ENCODE measurements around the gene TEX19.
"Not testable (repeated sequence)": the region's sequence is repeated elsewhere in the genome, so short reads cannot be mapped to it uniquely, and the experiment has no call there.

The TEX19 gene

DNA sequence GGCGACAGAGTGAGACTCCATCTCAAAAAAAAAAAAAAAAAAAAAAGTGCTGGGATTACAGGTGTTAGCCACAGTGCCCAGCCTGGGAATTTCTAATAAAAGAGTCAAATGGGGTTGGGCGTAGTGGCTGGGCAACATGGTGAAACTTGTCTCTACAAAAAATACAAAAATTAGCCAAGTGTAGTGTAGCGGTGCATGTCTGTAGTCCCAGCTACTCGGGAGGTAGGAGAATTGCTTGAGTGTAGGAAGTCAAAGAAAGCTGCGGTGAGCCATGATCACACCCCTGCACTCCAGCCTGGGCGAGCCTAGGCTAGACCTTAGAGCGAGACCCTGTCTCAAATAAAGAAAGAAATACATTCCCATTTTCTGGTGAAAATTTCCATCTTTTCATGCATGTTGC lies 10.2 kb downstream of the TEX19 start:
- Histone ChIP-seq H3K36me3 (replicated peaks) (no peaks in the 10 kb centered on the region), H3K27me3 (ENCODE audit: low read depth) (no peaks in the 10 kb centered on the region), H3K4me3 (no peak overlapping the region), H3K4me1 (no peaks in the 10 kb centered on the region; the same call in 1 of the 2 replicates), H3K9me3 (no peaks in the 10 kb centered on the region)
- no peak for DNase-seq (ENCODE audit: low spot score in 2 of 2)
- in situ Hi-C loops (cut with MboI; ENCODE audit: low sequenced_read_pairs), result no loop called here

DNA sequence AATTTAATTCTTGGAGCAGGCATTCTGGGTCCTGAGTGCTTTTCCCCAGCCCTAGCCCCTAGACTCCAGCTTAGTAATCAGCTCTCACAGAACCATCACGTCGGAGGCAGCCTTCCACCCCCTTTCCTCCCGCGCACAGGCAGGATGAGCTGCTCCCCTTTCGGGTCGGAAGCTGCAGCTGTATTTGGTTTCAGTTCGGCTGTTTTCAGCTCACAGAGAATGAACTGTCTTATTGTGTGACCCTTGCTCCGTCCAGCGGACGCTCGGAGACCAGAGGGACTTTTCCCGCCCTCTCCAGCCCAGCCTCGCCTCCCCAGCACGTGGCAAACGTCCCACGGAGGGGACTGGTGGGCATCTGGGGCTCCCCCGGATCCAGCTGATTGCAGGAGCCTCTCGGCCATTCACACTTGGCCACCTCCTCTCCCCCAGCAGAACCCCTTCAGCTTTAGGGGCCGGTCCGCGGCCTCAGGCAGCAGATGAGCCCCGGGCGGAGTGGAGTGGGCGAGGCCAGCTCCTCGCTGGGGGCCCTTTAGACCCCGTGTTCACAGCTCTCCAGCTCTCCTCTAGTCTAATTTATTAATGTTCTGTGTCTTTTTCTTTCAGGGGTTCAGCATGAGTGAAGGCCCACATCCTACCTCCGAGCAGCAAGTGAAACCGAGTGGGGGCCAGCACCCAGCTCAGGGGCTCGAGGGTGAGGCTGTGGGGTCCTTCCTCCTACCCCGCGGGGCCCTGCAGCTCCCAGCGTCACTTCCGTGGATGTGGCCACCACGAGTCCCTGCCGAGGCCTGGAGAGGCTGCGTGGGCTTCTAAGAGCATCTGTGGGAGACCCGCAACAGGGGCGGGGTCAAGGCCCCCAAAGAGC lies 11.7 kb downstream of the TEX19 start:
- no peak for DNase-seq (ENCODE audit: low spot score in 2 of 2)
- Histone ChIP-seq H3K4me1 (no peaks in the 10 kb centered on the region; the same call in 1 of the 2 replicates), H3K36me3 (replicated peaks) (no peaks in the 10 kb centered on the region), H3K27me3 (ENCODE audit: low read depth) (no peaks in the 10 kb centered on the region), H3K4me3 (no peak overlapping the region), H3K9me3 (no peaks in the 10 kb centered on the region)
- in situ Hi-C loops (cut with MboI; ENCODE audit: low sequenced_read_pairs), result no loop called here

DNA sequence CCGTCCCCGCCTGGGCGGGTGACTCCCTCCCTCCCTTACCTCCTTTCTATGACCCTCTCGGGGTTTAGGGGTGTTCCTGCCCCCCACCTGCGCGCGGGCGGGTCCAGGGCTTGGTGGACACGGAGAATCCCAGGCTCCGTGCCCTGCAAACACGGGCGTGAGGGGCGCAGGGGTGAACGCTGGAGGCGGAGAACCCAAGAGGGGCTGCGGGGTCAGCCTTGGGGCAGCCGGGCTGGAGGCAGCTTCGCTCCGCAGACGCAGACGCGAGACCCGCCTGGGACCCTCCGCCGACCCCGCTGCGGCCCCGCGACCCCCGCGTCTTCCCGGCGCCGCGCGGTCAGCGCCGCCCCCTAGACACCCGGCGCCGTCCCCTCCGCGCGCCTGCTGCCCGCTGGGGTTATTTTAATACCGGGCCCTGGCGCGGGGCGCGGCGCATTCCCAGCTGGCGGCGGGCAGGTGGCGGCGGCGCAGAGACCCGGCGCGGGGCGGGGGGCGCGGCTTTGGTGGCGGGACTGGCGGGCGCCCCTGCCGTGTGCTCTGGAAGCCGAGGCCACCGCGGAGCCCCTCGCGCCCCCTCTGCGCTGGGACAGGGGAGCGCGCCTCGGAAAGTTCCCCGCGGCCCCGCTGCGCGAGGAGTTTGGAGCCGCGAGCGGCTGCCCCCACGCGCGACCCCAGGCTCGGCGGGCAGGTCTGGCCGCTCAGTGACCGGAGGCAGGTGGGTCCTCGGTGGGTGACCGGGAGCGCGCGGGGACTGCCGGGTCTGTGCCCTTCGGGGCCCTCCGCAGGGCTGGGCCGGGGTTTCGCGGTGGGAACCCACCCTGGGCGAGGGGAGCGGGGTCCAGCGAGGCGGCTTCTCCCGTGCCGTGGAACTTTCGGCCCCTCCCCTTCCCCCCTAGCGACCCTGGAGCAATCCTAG lies 12.5 kb downstream of the TEX19 start, which contains the start of gene UTS2R:
Gene UTS2R (plus strand): TSS at position 433 of the 916 bp plus-strand sequence. CDS start 2,560 bp downstream, outside the sequence.
- no peaks in the 10 kb centered on the region for H3K9me3 ChIP-seq
- in situ Hi-C loops (cut with MboI; ENCODE audit: low sequenced_read_pairs), result no loop called here
- no peaks in the 10 kb centered on the region; the same call in 1 of the 2 replicates for H3K4me1 ChIP-seq
- H3K27me3 ChIP-seq (ENCODE audit: low read depth), result no peaks in the 10 kb centered on the region
- no peak for DNase-seq (ENCODE audit: low spot score in 2 of 2)
- H3K36me3 ChIP-seq (replicated peaks), result no peaks in the 10 kb centered on the region
- no peak within 1 kb of the TSS for H3K4me3 ChIP-seq

DNA sequence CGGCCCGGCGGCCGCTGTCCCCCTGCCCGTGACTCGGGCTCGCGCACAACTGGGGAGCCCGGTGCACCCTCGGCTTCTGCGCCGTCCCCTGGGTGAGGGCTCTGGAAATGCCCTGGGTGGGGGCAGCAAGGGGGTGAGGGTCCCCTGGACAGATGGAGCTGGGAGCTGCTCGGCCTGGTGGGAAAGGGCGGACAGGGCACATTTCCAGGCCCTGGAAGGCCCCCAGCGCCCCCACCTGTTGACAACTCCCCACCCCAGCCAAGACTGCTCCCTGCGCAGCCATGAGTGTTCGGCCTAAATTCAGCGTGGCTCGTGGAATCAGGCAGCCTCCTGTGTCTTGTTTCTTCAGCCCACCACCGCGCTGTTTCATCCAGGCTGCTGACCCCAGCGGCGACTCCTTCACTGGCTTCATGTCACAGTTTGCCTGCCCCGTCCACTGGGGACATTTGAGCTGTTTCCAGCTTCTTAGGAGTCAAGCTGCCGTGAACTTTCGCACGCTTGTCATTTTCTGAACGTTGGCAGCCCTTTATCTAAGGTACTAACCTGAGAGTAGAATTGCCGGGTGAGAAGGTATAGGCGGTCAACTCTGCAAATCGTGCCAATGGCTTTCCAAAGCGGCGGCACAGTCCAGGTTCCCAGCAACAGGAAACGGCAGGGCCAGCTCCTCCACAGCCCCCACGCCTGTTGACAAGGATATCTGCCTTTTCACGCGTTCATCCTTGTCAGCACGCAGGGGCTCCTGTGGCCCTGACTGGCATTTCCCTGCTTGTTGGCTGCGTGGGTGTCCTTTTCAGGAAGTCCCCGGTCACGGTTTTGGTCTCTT lies 13.4 kb downstream of the TEX19 start:
- Histone ChIP-seq H3K9me3 (no peaks in the 10 kb centered on the region), H3K36me3 (replicated peaks) (no peaks in the 10 kb centered on the region), H3K4me1 (no peaks in the 10 kb centered on the region), H3K4me3 (no peak overlapping the region), H3K27me3 (ENCODE audit: low read depth) (no peaks in the 10 kb centered on the region)
- in situ Hi-C loops (cut with MboI; ENCODE audit: low sequenced_read_pairs), result no loop called here
- no peak for DNase-seq (ENCODE audit: low spot score in 2 of 2)

DNA sequence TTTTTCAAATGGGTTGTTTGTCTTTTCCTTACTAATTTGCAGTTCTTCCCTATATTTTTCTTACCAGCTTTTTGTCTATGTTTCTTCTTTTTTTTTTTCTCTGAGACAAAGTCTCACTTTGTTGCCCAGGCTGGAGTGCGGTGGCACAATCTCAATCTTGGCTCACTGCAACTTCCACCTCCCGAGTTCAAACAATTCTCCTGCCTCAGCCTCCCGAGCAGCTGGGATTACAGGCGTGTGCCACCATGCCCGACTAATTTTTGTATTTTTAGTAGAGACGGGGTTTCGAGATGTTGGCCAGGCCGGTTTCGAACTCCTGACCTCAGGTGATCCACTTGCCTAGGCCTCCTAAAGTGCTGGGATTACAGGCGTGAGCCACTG lies 14.0 kb downstream of the TEX19 start:
- H3K4me1 ChIP-seq; in situ Hi-C loops (cut with MboI; ENCODE audit: low sequenced_read_pairs); DNase-seq (ENCODE audit: low spot score in 2 of 2); H3K4me3 ChIP-seq; H3K36me3 ChIP-seq (replicated peaks); H3K27me3 ChIP-seq (ENCODE audit: low read depth); H3K9me3 ChIP-seq: not testable (repeated sequence)

DNA sequence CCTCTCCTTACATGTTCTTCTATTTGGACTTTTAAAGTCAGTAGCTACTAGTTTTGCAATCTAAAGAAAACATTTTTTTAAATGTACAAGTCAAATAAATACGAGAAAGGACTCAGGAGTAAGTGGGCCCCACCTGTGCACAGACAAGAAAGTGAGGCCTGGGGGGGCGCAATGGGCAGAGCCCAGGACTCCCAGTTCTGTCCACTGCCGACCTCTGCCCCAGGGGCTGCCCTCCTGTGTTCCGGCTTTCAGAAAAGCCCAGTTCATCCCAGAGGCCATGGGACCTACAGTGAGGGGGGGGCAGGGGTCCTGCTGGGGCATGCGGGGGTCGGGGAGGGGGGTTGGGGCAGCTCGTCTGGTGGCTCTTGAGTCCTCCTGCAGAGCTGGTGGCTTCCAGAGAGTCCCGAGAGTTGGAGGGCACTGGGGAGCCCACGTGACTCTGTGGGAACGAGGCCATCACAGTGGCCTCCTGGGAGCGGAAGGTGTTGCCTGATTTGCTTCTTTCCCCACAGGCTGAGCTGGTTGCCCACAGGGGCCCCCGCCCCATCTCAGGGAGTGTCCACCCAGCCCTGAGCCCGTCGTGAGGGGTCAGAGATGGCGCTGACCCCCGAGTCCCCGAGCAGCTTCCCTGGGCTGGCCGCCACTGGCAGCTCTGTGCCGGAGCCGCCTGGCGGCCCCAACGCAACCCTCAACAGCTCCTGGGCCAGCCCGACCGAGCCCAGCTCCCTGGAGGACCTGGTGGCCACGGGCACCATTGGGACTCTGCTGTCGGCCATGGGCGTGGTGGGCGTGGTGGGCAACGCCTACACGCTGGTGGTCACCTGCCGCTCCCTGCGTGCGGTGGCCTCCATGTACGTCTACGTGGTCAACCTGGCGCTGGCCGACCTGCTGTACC lies 14.9 kb downstream of the TEX19 start:
- H3K4me3 ChIP-seq, result no peak overlapping the region
- no peaks in the 10 kb centered on the region for H3K4me1 ChIP-seq
- in situ Hi-C loops (cut with MboI; ENCODE audit: low sequenced_read_pairs), result no loop called here
- no peaks in the 10 kb centered on the region for H3K27me3 ChIP-seq (ENCODE audit: low read depth)
- no peaks in the 10 kb centered on the region for H3K9me3 ChIP-seq
- DNase-seq (ENCODE audit: low spot score in 2 of 2), result no peak
- no peaks in the 10 kb centered on the region for H3K36me3 ChIP-seq (replicated peaks)

DNA sequence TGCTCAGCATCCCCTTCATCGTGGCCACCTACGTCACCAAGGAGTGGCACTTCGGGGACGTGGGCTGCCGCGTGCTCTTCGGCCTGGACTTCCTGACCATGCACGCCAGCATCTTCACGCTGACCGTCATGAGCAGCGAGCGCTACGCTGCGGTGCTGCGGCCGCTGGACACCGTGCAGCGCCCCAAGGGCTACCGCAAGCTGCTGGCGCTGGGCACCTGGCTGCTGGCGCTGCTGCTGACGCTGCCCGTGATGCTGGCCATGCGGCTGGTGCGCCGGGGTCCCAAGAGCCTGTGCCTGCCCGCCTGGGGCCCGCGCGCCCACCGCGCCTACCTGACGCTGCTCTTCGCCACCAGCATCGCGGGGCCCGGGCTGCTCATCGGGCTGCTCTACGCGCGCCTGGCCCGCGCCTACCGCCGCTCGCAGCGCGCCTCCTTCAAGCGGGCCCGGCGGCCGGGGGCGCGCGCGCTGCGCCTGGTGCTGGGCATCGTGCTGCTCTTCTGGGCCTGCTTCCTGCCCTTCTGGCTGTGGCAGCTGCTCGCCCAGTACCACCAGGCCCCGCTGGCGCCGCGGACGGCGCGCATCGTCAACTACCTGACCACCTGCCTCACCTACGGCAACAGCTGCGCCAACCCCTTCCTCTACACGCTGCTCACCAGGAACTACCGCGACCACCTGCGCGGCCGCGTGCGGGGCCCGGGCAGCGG lies 15.7 kb downstream of the TEX19 start:
- DNase-seq (ENCODE audit: low spot score in 2 of 2), result no peak
- in situ Hi-C loops (cut with MboI; ENCODE audit: low sequenced_read_pairs), result no loop called here
- Histone ChIP-seq H3K4me3 (no peak overlapping the region), H3K36me3 (replicated peaks) (no peaks in the 10 kb centered on the region), H3K9me3 (no peaks in the 10 kb centered on the region), H3K4me1 (no peaks in the 10 kb centered on the region), H3K27me3 (ENCODE audit: low read depth) (no peaks in the 10 kb centered on the region)

DNA sequence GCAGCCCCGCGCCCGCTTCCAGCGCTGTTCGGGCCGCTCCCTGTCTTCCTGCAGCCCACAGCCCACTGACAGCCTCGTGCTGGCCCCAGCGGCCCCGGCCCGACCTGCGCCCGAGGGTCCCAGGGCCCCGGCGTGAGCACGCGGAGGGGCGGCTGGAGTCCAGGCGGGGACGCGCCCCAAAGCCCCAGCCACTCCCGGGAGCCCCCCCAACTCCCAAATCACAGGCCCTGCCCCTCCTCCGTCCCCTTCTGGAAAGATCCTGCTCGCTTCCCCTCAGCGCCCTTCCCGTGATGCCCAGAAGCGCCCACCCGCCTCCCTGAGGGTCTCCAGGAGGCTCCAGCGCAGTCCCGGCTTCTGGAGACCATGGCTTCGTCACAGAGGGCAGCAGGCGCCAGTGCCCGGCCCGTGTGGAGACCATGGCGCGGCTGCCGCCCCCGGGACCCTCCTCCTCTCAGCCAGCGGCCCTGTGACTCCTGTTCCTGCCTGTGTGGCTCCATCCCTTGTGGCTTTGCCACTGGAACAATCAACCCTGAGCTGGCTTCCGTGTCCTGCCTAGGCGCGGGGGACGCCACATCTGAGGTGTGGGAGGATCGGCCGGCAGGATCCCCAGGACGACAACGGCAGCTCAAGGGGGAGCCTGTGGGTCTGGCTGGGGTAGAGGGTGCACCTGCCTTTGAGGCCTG lies 16.5 kb downstream of the TEX19 start:
- Histone ChIP-seq H3K27me3 (ENCODE audit: low read depth) (no peaks in the 10 kb centered on the region), H3K9me3 (no peaks in the 10 kb centered on the region)
- in situ Hi-C loops (cut with MboI; ENCODE audit: low sequenced_read_pairs), result no loop called here

DNA sequence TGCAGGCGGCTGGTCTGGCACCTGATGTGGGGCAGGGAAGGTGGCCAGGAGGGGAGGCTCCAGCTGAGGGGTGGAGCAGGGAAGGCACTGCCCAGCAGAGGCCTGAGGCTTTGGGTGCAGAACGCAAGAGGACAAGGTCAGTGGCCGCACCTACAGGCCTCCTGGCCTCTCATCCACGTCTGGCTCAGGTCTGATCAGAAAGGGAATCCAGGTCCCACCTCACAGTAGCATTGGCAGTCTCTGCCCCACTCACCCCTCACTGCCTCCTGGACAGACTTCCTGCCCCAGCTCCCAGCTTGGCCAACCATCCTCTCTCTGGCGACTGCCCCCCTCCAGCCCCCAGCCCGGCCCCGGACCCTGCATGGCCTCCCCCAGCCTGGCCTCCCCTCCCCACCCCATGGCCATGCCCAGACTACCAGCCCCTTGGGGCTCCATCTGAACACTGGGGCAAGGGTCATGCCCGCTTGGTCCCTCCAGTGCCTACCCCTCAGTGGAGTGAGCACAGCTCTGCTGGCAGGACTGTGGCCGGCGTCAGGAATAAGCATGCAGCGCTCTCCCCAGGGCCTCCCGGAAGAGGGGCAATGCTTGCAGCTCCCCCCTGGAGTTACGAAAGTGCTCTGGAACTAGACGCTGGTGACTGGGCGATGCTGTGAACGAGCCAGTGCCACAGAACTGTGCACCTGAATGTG lies 17.1 kb downstream of the TEX19 start:
- H3K4me3 ChIP-seq, result no peak overlapping the region
- no peaks in the 10 kb centered on the region for H3K27me3 ChIP-seq (ENCODE audit: low read depth)
- H3K9me3 ChIP-seq, result no peaks in the 10 kb centered on the region
- no peaks in the 10 kb centered on the region for H3K4me1 ChIP-seq
- no peak for DNase-seq (ENCODE audit: low spot score in 2 of 2)
- H3K36me3 ChIP-seq (replicated peaks), result no peaks in the 10 kb centered on the region
- in situ Hi-C loops (cut with MboI; ENCODE audit: low sequenced_read_pairs), result no loop called here

More for the DNA sequence above, 16.5 kb downstream of the TEX19 start:
- no peak overlapping the region for H3K4me3 ChIP-seq
- H3K36me3 ChIP-seq (replicated peaks), result no peaks in the 10 kb centered on the region
- DNase-seq (ENCODE audit: low spot score in 2 of 2), result no peak
- H3K4me1 ChIP-seq, result no peaks in the 10 kb centered on the region

DNA sequence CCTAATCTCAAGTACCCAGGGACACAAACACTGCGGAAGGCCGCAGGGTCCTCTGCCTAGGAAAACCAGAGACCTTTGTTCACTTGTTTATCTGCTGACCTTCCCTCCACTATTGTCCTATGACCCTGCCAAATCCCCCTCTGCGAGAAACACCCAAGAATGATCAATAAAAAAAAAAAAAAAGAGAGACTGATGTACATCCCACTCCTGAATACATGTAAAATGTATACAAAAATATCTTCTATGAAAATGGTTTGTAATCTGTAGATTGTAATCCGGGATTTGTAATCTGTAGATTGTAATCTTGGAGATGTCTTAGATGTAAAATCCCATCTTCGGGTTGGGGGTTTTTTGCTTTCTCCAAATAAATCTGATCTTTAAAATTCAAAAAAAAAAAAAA lies 18.2 kb downstream of the TEX19 start:
- H3K27me3 ChIP-seq (ENCODE audit: low read depth); H3K4me3 ChIP-seq; H3K4me1 ChIP-seq; H3K36me3 ChIP-seq (replicated peaks); DNase-seq (ENCODE audit: low spot score in 2 of 2); in situ Hi-C loops (cut with MboI; ENCODE audit: low sequenced_read_pairs); H3K9me3 ChIP-seq: not testable (repeated sequence)

DNA sequence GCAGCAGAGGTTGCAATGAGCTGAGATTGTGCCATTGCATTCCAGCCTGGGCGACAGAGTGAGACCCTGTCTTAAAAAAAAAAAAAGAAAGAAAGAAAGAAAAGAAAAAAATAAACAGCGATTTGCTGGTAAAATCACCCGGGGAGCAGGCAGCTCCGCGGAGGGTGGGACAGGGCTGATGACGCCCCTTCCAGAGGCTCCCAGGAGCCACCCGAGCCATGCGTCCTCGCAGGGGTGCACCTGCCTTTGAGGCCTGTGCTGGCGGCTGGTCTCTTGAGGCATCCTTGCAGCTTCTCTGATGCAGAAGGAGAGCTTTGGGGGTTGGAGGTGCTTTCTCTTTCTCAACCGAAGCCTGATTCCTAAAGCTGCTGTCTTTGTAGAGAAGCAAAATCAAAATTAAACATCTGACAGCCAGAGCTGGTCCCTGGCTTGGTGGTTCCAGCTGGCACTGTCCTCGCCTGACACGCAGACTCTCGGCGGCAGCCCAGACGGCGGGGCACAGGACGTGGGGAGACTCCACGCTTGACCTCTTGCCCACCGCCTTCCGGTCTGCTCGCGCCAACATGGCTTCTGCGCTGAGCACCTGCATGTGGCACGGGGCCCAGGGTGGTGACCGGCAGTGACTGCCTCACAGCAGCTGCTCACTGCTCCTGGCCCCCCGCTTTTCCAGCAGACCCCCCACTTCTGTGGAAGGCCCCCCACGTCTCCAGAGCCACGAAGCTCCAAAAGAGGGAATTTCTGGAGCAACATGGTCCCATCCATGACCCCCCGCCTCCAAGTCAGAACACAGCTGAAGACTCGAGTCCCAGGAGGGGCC lies 19.1 kb downstream of the TEX19 start:
- no peaks in the 10 kb centered on the region for H3K27me3 ChIP-seq (ENCODE audit: low read depth)

More for the DNA sequence above, 19.1 kb downstream of the TEX19 start:
- no peaks in the 10 kb centered on the region for H3K36me3 ChIP-seq (replicated peaks)
- no peak for DNase-seq (ENCODE audit: low spot score in 2 of 2)
- in situ Hi-C loops (cut with MboI; ENCODE audit: low sequenced_read_pairs), result no loop called here
- no peak overlapping the region for H3K4me3 ChIP-seq
- no peaks in the 10 kb centered on the region for H3K9me3 ChIP-seq
- H3K4me1 ChIP-seq, result no peaks in the 10 kb centered on the region

Data from HAP-1 (cell line).